ENCODE results near the gene ZIC5.

Gene ZIC5

GRCh38 chr13:99987154-99988019 lies 15.8 kb upstream of the ZIC5 start:
- DNase-seq (ENCODE audit: low read depth, low spot score), result no peak

GRCh38 chr13:99986741-99987140 lies 15.2 kb upstream of the ZIC5 start:
- DNase-seq (ENCODE audit: low read depth, low spot score), result peak; percentile 58

GRCh38 chr13:99985886-99986527 lies 14.4 kb upstream of the ZIC5 start:
- peak; percentile 58 for DNase-seq (ENCODE audit: low read depth, low spot score)

- DNase-seq (ENCODE audit: low read depth, low spot score), result peak; percentile 44
Measured at GRCh38 chr13:99985241-99985874, 13.8 kb upstream of the ZIC5 start.

- DNase-seq (ENCODE audit: low read depth, low spot score), result peak; percentile 67
Measured at GRCh38 chr13:99984461-99985240, 13.1 kb upstream of the ZIC5 start.

- peak; percentile 66 for DNase-seq (ENCODE audit: low read depth, low spot score)
Measured at GRCh38 chr13:99983499-99984401, 12.2 kb upstream of the ZIC5 start.

- DNase-seq (ENCODE audit: low read depth, low spot score), result peak; percentile 60
Measured at GRCh38 chr13:99982731-99983498, 11.3 kb upstream of the ZIC5 start.

GRCh38 chr13:99982036-99982730 lies 10.6 kb upstream of the ZIC5 start:
- peak; percentile 75 for DNase-seq (ENCODE audit: low read depth, low spot score)

GRCh38 chr13:99981735-99982035 lies 10.1 kb upstream of the ZIC5 start, which contains the start of gene ZIC2:
Gene ZIC2 (plus strand): TSS chr13:99981784. CDS start chr13:99982065, 281 bp downstream.
- DNase-seq (ENCODE audit: low read depth, low spot score), result no peak

GRCh38 chr13:99980824-99981734 lies 9.5 kb upstream of the ZIC5 start:
- peak; percentile 91 for DNase-seq (ENCODE audit: low read depth, low spot score)

- peak; percentile 94 for DNase-seq (ENCODE audit: low read depth, low spot score)
Measured at GRCh38 chr13:99980201-99980823, 8.7 kb upstream of the ZIC5 start.

GRCh38 chr13:99979453-99980200 lies 8.1 kb upstream of the ZIC5 start:
- peak; percentile 75 for DNase-seq (ENCODE audit: low read depth, low spot score)

GRCh38 chr13:99978799-99979452 lies 7.4 kb upstream of the ZIC5 start:
- peak; percentile 63 for DNase-seq (ENCODE audit: low read depth, low spot score)

- DNase-seq (ENCODE audit: low read depth, low spot score), result peak; percentile 47
Measured at GRCh38 chr13:99977912-99978798, 6.6 kb upstream of the ZIC5 start.

GRCh38 chr13:99977334-99977911 lies 5.9 kb upstream of the ZIC5 start:
- DNase-seq (ENCODE audit: low read depth, low spot score), result no peak

Data from astrocyte of the hippocampus (primary cell).